ENCODE results near the gene FRAT1. TPM values are rescaled to one million over a fixed set of nuclear protein-coding genes. Genes with fewer than 3 reads are reported as not detected.

Gene FRAT1
- polyA plus RNA-seq, 2 of the 4 experiments (the other 2 are of a cell fraction) = 1.5 to 2.3 TPM

DNA sequence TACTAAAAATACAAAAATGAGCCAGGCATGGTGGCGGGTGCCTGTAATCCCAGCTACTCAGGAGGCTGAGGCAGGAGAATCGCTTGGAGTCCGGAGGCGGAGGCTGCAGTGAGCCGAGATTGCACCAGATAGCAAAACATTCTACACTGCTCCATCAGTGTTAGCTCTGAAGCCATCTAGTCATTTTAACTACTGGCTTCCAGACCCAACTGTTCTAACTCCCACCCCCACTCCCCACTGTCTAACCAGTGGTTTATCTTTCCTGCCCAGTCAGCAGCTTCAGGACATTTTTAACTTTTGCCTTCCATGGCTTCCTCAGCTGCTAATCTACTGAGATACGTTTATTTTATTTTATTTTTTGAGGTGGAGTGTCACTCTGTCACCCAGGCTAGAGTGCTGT lies 6.2 kb upstream of the FRAT1 start:
- ATAC-seq = no peak
- TF ChIP-seq FOXS1 (CRISPR knock-in tag; IDR thresholded peaks at IDR 0.05) (no peak), MAFK (IDR thresholded peaks at IDR 0.05; ENCODE audit: partially characterized antibody) (peak; percentile 47), TP53 (CRISPR knock-in tag; IDR thresholded peaks at IDR 0.05) (no peak)
- TF ChIP-seq, protein P1, sequence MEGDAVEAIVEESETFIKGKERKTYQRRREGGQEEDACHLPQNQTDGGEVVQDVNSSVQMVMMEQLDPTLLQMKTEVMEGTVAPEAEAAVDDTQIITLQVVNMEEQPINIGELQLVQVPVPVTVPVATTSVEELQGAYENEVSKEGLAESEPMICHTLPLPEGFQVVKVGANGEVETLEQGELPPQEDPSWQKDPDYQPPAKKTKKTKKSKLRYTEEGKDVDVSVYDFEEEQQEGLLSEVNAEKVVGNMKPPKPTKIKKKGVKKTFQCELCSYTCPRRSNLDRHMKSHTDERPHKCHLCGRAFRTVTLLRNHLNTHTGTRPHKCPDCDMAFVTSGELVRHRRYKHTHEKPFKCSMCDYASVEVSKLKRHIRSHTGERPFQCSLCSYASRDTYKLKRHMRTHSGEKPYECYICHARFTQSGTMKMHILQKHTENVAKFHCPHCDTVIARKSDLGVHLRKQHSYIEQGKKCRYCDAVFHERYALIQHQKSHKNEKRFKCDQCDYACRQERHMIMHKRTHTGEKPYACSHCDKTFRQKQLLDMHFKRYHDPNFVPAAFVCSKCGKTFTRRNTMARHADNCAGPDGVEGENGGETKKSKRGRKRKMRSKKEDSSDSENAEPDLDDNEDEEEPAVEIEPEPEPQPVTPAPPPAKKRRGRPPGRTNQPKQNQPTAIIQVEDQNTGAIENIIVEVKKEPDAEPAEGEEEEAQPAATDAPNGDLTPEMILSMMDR (IDR thresholded peaks at IDR 0.05) = no peak
- CTCF ChIA-PET = interaction anchor here (0.8 to 1.2 kb wide), 2 partner anchors 9 to 34 kb away, joined by 3 to 10 read pairs; no protein-coding TSS in a partner anchor
- Histone ChIP-seq H3K27ac (no peak overlapping the region), H3K9me3 (no peaks in the 10 kb centered on the region), H3K4me1 (no peaks in the 10 kb centered on the region), H3K4me3 (no peak overlapping the region), H3K4me2 (no peak overlapping the region)
- POLR2A ChIA-PET = no interaction called here
- no peak for FAIRE-seq
- WGBS (ENCODE audit: missing lambda C conversion rate) = 82% methylated on average over 6 of the region's 6 CpGs
- DNase-seq (ENCODE audit: low read depth in 1 of 2, low spot score in 1 of 2) = no peak

- FAIRE-seq = no peak
- TF ChIP-seq PHF8 (IDR thresholded peaks at IDR 0.05; ENCODE audit: borderline replicate concordance, low read depth) = no peak
- TF ChIP-seq MYC (IDR thresholded peaks at IDR 0.05; ENCODE audit: borderline replicate concordance, low read length) = no peak
- peak; percentile 46 for TF ChIP-seq MAFK (IDR thresholded peaks at IDR 0.05; ENCODE audit: partially characterized antibody)
- TF ChIP-seq EHMT2 (IDR thresholded peaks at IDR 0.05; ENCODE audit: low read depth) = no peak
- TF ChIP-seq MAZ (IDR thresholded peaks at IDR 0.05; ENCODE audit: borderline replicate concordance, low read depth, low read length) = no peak
- TF ChIP-seq JUN (IDR thresholded peaks at IDR 0.05) = no peak
- TF ChIP-seq CHD2 (IDR thresholded peaks at IDR 0.05; ENCODE audit: low read length, partially characterized antibody) = no peak
- no peak for TF ChIP-seq KDM5A (IDR thresholded peaks at IDR 0.05)
- no peak for TF ChIP-seq CBX2 (IDR thresholded peaks at IDR 0.05; ENCODE audit: borderline replicate concordance, low read depth)
- Histone ChIP-seq H3K4me2 (no peak overlapping the region), H3K27ac (no peak overlapping the region), H3K9me3 (no peaks in the 10 kb centered on the region), H3K4me3 (no peak overlapping the region), H3K4me1 (no peaks in the 10 kb centered on the region)
- DNase-seq (ENCODE audit: low read depth in 1 of 2, low spot score in 1 of 2) = no peak
- 41% methylated on average over 4 of the region's 4 CpGs for WGBS (ENCODE audit: missing lambda C conversion rate)
- ChIA-PET CTCF (interaction anchor here (1.0 to 3.0 kb wide), 3 partner anchors 10 to 92 kb away, joined by 3 to 18 read pairs (median 4); no protein-coding TSS in a partner anchor), POLR2A (no interaction called here)
- ATAC-seq = no peak
These were observed 4.4 kb upstream of the FRAT1 start for GRCh38 chr10:97314671-97315070.

GRCh38 chr10:97319671-97320479 lies 804 bp downstream of the FRAT1 start:
- peak in 1 of 2 experiments; percentile 60 for DNase-seq (ENCODE audit: low read depth in 1 of 2, low spot score in 1 of 2)
- ChIA-PET CTCF (interaction anchor here (0.8 to 2.3 kb wide), 10 partner anchors 8 to 109 kb away, joined by 3 to 10 read pairs (median 4); partner anchors contain the start of genes ARHGAP19 and FRAT2), POLR2A (interaction anchor here (1.9 to 2.4 kb wide), 2 partner anchors 8 to 81 kb away, joined by 7 to 15 read pairs; partner anchors contain the start of gene RRP12)
- Histone ChIP-seq H3K4me3 (peak overlapping the region; percentile 58), H3K4me1 (0 out of 3 replicates have a peak, but pooled peaks cover 3% of the 10 kb centered on the region), H3K27ac (peak overlapping the region; percentile 95 to 99), H3K4me2 (peak overlapping the region; percentile 80), H3K9me3 (no peaks in the 10 kb centered on the region)
- no peak for FAIRE-seq
- TF ChIP-seq RNF2 (IDR thresholded peaks at IDR 0.05; ENCODE audit: borderline replicate concordance, low read depth) (0 out of 2 replicates have a peak, but pooled peaks have one; percentile 39), MAX (IDR thresholded peaks at IDR 0.05) (peak; percentile 31; the same call in 1 of the 2 replicates), RAD21 (conservative IDR thresholded peaks at IDR 0.05 in 1 of 2, IDR thresholded peaks at IDR 0.05 in 1 of 2) (no peak)
- TF ChIP-seq, protein P2, sequence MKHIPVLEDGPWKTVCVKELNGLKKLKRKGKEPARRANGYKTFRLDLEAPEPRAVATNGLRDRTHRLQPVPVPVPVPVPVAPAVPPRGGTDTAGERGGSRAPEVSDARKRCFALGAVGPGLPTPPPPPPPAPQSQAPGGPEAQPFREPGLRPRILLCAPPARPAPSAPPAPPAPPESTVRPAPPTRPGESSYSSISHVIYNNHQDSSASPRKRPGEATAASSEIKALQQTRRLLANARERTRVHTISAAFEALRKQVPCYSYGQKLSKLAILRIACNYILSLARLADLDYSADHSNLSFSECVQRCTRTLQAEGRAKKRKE (CRISPR knock-in tag; IDR thresholded peaks at IDR 0.05; ENCODE audit: low read depth) = no peak
- WGBS (ENCODE audit: missing lambda C conversion rate) = 68% methylated on average over 9 of the region's 83 CpGs
- ATAC-seq = peak; percentile 63 to 64

Data from A549 (cell line).